Measurements from ENCODE around the gene IP6K2. TPM values are rescaled to one million over a fixed set of nuclear protein-coding genes. Genes with fewer than 3 reads are reported as not detected.
"Not testable (repeated sequence)": the region's sequence is repeated elsewhere in the genome, so short reads cannot be mapped to it uniquely, and the experiment has no call there.

IP6K2 gene
- 97.0 TPM for total RNA-seq

GRCh38 chr3:48716982-48717746, at the start of gene IP6K2:
IP6K2 (minus strand) TSS chr3:48717221; CDS start chr3:48695291, 21,930 bp downstream.
- peak; percentile 99 for DNase-seq (ENCODE audit: low spot score)

DNA sequence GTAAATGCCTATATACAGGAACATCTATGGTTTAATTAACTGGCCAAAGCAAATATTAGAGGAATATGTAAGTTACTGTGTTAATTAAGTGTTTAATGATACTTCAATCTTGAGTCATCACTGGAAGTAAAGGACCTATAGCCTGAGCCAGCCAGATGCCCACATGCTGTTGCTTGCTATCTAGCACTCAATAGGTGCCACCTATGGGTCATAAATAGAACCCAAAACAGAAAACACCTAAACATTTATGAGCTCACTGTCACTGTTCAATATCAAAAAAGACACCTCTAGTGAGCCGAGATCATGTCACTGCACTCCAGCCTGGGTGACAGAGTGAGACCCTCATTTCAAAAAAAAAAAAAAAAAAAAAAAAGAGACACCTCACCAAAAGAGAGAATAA, 48.4 kb upstream of the IP6K2 start:
- DNase-seq (ENCODE audit: low spot score): no peak

DNA sequence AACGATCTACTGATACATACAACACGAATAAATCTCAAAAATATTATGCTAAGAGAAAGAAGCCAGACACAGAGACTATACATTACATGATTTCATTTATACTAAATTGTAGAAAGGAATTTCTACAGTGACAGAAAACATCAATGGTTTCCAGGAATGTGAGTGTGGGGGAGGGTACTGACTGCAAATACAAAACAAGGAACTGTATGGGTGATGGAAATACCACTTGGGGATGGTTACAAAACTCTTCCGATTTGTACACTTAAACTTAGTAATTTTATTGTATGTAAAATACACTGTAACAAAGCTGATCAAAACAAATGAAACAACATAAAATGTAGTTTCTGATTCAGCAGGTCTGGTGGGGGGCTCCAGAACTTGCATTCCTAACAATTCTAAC, 45.8 kb upstream of the IP6K2 start:
- DNase-seq (ENCODE audit: low spot score): no peak

DNA sequence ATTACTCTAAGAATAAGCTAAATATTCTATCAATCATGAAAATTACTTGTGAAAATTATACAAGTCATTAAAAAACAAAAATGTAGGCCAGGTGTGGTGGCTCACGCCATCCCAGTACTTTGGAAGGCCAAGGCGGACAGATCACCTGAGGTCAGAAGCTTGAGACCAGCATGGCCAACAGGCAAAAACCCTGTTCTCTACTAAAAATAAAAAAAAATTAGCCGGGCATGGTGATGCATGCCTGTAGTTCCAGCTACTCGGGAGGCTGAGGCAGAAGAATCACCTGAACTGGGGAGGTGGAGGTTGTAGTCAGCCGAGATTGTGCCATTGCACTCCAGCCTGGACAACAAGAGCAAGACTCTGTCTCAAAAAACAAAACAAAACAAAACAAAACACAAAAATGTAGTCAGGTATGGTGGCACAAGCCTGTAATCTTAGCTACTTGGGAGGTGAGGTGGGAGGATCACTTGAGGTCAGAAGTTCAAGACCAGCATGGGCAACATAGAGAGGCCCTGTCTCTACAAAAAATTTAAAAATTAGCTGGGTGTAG, 43.0 kb upstream of the IP6K2 start:
- not testable (repeated sequence) for DNase-seq (ENCODE audit: low spot score)

DNA sequence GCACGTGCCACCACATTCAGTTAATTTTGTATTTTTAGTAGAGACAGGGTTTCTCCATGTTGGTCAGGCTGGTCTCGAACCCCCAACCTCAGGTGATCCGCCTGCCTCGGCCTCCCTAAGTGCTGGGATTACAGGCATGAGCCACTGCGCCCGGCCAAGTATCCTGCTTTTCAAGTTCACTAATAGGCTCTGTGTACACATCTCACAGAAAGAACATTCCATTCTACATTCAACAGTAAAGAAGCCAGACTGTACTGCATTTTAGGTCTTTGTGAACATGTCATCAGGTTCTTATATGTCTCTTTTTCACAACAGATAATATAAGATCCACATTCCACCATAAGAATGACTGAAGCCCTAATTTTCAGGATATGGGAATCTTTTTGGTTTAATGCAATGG, 42.5 kb upstream of the IP6K2 start:
- not testable (repeated sequence) for DNase-seq (ENCODE audit: low spot score)

GRCh38 chr3:48759071-48759470, 42.0 kb upstream of the IP6K2 start:
- DNase-seq (ENCODE audit: low spot score): no peak

- DNase-seq (ENCODE audit: low spot score): no peak
Measured at GRCh38 chr3:48756640-48757039, 39.6 kb upstream of the IP6K2 start.

GRCh38 chr3:48750856-48751255, 33.8 kb upstream of the IP6K2 start:
- no peak for DNase-seq (ENCODE audit: low spot score)

DNA sequence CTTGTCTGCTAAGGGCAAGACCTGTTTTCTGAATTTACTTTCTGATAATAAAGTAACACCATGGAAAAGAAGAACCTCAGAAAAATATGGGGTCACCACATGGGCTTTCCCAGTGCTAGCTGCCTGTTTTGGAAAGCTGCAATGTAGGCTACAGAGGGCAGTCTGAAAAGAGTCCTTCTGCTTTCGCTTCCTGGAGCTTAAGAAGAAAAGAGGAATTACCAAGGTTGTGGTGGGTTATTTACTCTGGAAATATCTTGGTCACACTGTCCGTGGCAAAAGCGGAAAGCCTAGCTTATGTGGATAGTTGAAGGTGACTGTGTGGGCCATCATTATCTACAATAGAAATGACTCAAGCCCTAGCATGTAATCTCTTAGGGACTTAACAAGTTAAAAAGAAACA, 31.7 kb upstream of the IP6K2 start:
- DNase-seq (ENCODE audit: low spot score): no peak

DNA sequence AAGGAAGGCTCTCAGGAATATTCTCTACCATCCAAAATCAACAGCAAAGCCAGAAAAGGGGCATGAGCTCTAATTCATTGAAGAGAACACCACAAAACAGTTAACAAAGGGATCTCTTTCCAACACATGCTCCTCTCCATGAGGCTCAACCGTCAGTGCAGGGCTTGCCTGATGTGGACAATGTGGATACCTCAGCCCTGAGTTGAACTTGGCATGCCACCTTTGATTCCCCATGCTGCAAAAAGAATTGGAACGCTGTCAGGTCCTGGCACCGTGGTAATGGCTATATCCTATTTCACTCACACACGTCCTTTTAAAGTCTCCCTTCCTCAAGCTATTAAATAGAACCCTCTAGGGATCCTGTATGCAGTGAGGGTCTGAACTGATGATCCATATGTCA, 30.7 kb upstream of the IP6K2 start:
- no peak for DNase-seq (ENCODE audit: low spot score)

- DNase-seq (ENCODE audit: low spot score): no peak
Measured at GRCh38 chr3:48747015-48747615, 30.1 kb upstream of the IP6K2 start.

DNA sequence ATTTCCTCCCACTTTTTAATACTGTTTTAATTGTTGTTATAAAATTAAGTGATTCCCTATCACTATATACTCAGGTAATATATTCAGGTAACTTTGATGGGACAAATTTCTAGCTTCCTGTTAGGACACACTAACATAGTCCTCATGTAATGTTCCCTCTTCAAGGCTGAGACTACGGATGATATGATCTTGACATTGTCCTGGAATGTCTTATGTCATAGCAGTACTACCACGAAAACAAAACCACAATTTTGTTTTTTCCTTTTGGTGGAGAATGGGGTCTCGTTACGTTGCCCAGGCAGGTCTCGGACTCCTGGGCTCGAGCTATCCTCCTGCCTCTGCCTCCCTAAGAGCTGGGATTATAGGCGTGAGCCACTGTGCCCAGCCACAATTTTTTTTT, 26.8 kb upstream of the IP6K2 start:
- DNase-seq (ENCODE audit: low spot score): no peak

DNA sequence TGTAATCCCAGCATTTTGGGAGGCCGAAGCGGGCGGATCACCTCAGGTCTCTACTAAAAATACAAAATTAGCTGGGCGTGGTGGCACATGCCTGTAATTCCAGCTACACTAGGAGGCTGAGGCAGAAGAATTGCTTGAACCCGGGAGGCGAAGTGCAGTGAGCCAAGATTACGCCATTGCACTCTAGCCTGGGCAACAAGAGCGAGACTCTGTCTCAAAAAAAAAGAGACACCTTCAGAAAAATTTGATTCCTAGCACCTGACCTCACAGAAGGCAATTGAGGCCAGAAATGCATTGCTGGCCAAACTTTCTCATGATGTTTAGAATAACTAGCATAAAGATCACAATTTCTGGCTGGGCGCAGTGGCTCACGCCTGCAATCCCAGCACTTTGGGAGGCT, 24.2 kb upstream of the IP6K2 start:
- not testable (repeated sequence) for DNase-seq (ENCODE audit: low spot score)

GRCh38 chr3:48739955-48740823, 23.2 kb upstream of the IP6K2 start:
- DNase-seq (ENCODE audit: low spot score): peak; percentile 87

GRCh38 chr3:48739617-48739954, 22.6 kb upstream of the IP6K2 start:
- no peak for DNase-seq (ENCODE audit: low spot score)

DNA sequence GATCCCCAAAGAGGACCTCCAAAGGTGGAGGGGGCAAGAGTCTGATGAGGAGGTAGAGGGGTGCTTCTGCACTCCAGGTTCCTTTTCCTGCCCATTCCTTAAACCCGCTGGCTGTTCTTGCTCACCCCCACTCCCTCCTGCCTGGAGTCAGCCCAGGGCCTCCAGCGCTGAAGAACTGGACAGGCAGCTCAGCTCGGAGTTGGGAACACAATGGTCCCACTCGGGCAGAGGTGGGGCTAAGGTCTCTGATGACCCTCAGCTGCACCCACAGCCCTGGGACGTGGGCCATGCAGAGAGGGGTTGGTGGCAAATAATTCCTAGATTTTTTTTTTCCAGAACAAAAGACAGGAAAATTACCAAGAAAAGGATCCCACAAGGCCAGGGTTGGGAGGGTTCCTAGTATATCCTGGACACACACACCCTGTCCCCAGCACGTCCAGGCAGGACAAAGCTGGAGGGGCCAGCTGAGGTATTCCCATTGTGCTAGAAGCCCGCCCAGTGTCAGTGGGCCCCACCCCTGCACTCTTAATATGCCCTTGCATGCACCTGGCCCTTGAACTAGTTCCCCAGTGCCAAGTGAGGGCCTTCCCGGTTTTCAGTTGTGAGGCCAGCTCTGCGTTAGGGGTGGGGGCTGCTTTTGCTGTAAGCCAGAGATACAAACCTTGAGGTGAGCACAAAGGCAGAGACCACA, 22.1 kb upstream of the IP6K2 start:
- DNase-seq (ENCODE audit: low spot score): no peak

DNA sequence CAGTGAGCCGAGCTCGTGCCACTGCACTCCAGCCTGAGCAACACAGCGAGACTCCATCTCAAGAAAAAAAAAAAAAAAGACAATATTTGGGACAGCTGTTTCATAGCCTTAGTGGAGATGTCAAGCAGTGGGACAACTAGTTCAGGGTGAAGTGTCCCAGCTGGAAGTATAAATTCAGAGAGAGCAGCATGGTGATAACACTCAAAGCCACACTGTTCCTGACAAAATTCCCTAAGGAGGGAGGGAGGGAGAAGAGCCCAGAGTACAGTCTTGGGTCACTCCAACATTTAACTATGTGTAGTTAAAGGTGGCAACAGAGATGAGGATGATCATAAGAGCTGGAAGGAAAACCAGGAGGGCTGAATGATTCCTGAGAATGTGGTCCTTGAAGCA, 21.1 kb upstream of the IP6K2 start:
- DNase-seq (ENCODE audit: low spot score): no peak

DNA sequence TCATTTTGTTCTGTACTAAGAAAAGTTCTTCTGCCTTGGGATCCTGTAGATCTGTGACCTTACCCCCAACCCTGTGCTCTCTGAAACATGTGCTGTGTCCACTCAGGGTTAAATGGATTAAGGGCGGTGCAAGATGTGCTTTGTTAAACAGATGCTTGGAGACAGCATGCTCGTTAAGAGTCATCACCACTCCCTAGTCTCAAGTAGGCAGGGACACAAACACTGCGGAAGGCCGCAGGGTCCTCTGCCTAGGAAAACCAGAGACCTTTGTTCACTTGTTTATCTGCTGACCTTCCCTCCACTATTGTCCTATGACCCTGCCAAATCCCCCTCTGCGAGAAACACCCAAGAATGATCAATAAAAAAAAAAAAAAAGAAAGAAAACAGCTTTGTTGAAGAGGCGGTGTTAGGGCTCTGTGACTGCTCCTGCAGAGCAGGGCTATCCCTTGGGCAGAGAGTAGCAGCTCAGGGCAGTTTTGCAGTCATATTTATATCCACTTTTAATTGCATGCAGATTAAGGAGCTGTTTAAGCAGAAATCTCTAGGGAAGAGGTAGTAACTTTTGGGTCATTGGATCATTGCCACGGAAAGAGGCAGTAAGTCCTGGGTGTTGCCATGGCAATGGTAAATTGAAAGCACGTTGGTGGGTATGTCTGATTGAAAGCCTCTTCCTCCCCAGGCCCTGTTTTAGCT, 18.2 kb upstream of the IP6K2 start:
- not testable (repeated sequence) for DNase-seq (ENCODE audit: low spot score)

- DNase-seq (ENCODE audit: low spot score): not testable (repeated sequence)
Measured at GRCh38 chr3:48734541-48734940, 17.5 kb upstream of the IP6K2 start.

- not testable (repeated sequence) for DNase-seq (ENCODE audit: low spot score)
Measured at GRCh38 chr3:48733752-48734518, 16.9 kb upstream of the IP6K2 start.
